Measurements from ENCODE around the gene MARS1. TPM values are rescaled to one million over a fixed set of nuclear protein-coding genes. Genes with fewer than 3 reads are reported as not detected.

Gene MARS1
- total and polyA plus RNA-seq, 12 donors, result 56.7 to 108 (median 75.6) TPM

GRCh38 chr12:57452937-57453509, 34.8 kb upstream of the MARS1 start:
- Histone ChIP-seq H3K27me3 (no peaks in the 10 kb centered on the region), H3K36me3 (no peaks in the 10 kb centered on the region), H3K4me1 (peaks cover 0 to 26% (median 9%) of the 10 kb centered on the region in 9 donors), H3K27ac (peak overlapping the region in 9 of 10 donors; percentile 38 to 95 (median 86)), H3K4me3 (no peak overlapping the region), H3K9me3 (no peaks in the 10 kb centered on the region)
- DNase-seq, result peak; percentile 82
- TF ChIP-seq CTCF (IDR thresholded peaks at IDR 0.05), result peak; percentile 82 to 94 (median 92)
- intact Hi-C loops (cut with DNase I), result loop anchor here (1.0 to 10.0 kb wide), 12 partner anchors 22 to 191 kb away; partner anchors contain the start of gene R3HDM2 (in 2 of the 10)
- WGBS, 2 donors, result 13 to 22% methylated on average over 7 of the region's 7 CpGs
- ATAC-seq, result peak; percentile 81 to 91 (median 86)

- WGBS, 2 donors, result 98 to 100% methylated on average over 2 of the region's 2 CpGs
- no peak for TF ChIP-seq CTCF (IDR thresholded peaks at IDR 0.05)
- ATAC-seq, result no peak
Observed at GRCh38 chr12:57454213-57454565, 33.7 kb upstream of the MARS1 start.

GRCh38 chr12:57454566-57455373, 33.1 kb upstream of the MARS1 start, which contains the start of gene INHBE:
INHBE (plus strand) TSS chr12:57455307; CDS start chr12:57455537, 230 bp downstream.
- Histone ChIP-seq H3K9me3 (no peaks in the 10 kb centered on the region), H3K27ac (no peak within 1 kb of the TSS), H3K4me3 (no peak within 1 kb of the TSS), H3K36me3 (no peaks in the 10 kb centered on the region), H3K27me3 (no peaks in the 10 kb centered on the region), H3K4me1 (peaks cover 0 to 33% (median 15%) of the 10 kb centered on the region in 9 donors)
- no peak for DNase-seq
- intact Hi-C loops (cut with DNase I), result loop anchor here in 7 of 10 donors (2.0 to 10.0 kb wide), 6 partner anchors 142 to 192 kb away; partner anchors contain the start of gene B4GALNT1 (in 2 of the 7)
- no peak for TF ChIP-seq CTCF (IDR thresholded peaks at IDR 0.05)
- WGBS, 2 donors, result 70 to 77% methylated on average over 10 of the region's 10 CpGs
- no peak for ATAC-seq

More at GRCh38 chr12:57454213-57454565, 33.7 kb upstream of the MARS1 start:
- Histone ChIP-seq H3K4me1 (peaks cover 0 to 33% (median 14%) of the 10 kb centered on the region in 9 donors), H3K4me3 (no peak overlapping the region), H3K9me3 (no peaks in the 10 kb centered on the region), H3K27me3 (no peaks in the 10 kb centered on the region), H3K36me3 (no peaks in the 10 kb centered on the region), H3K27ac (no peak overlapping the region)
- DNase-seq, result no peak
- intact Hi-C loops (cut with DNase I), result loop anchor here in 5 of 10 donors (2.0 to 10.0 kb wide), 5 partner anchors 142 to 192 kb away; no protein-coding TSS in a partner anchor

GRCh38 chr12:57455374-57456144, 32.3 kb upstream of the MARS1 start:
- Histone ChIP-seq H3K27me3 (peaks cover 0 to 4% (median 0%) of the 10 kb centered on the region in 7 donors), H3K27ac (no peak overlapping the region), H3K4me3 (no peak overlapping the region), H3K9me3 (no peaks in the 10 kb centered on the region), H3K4me1 (peaks cover 0 to 39% (median 21%) of the 10 kb centered on the region in 9 donors), H3K36me3 (no peaks in the 10 kb centered on the region)
- WGBS, 2 donors, result 51 to 57% methylated on average over 10 of the region's 10 CpGs
- ATAC-seq, result no peak
- TF ChIP-seq CTCF (IDR thresholded peaks at IDR 0.05), result no peak
- DNase-seq, result no peak
- intact Hi-C loops (cut with DNase I), result loop anchor here in 4 of 10 donors (2.0 to 10.0 kb wide), 4 partner anchors 147 to 193 kb away; partner anchors contain the start of gene B4GALNT1 (in 2 of the 4)
